Measurements from ENCODE around the gene RAE1.

The RAE1 gene

DNA sequence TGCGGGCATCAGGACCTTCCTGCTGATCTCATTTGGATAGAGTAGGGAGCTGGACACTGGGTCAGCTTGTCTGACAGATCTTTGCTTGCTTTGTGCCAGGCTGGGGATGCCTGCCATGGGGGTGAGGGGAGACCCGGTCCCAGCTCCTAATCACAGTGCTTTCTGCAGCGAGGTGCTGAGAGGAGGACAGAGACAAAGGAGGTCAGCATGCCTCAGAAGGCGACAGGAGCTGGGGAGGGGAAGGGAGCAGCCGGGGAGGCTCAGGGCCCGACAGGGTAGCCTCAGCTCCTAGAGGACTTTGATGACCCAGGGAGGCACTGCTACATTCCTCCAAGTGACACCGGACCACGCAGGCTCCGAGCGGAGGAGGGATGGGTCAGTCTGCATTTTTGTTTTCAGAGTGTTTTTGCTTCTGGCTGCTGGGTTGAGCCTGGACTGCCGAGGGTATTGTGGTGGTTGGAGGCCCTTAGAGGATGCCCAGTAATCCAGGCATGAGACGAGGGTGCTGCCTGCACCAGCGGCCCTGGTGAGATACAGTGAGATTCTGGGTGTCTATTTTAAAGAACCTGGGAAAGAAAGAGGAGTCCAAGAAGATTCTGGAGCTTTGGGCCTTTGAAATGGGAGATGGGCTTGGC, 48.0 kb downstream of the RAE1 start:
- DNase-seq (ENCODE audit: insufficient read length) (no peak), FAIRE-seq (no peak)
- TF ChIP-seq TAF1 (IDR thresholded peaks at IDR 0.05; ENCODE audit: borderline replicate concordance, low read depth, low read length) = no peak
- no peak for TF ChIP-seq POLR2AphosphoS5 (IDR thresholded peaks at IDR 0.05; ENCODE audit: low read depth, low read length)
- TF ChIP-seq POLR2A (IDR thresholded peaks at IDR 0.05; ENCODE audit: low read depth, low read length) = no peak

GRCh38 chr20:57399587-57400155, 48.6 kb downstream of the RAE1 start:
- peak; percentile 85 for DNase-seq (ENCODE audit: insufficient read length)
- FAIRE-seq = peak; percentile 93
- peak; percentile 64 for TF ChIP-seq POLR2A (IDR thresholded peaks at IDR 0.05; ENCODE audit: low read depth, low read length)
- TF ChIP-seq TAF1 (IDR thresholded peaks at IDR 0.05; ENCODE audit: borderline replicate concordance, low read depth, low read length) = no peak
- no peak for TF ChIP-seq POLR2AphosphoS5 (IDR thresholded peaks at IDR 0.05; ENCODE audit: low read depth, low read length)

DNA sequence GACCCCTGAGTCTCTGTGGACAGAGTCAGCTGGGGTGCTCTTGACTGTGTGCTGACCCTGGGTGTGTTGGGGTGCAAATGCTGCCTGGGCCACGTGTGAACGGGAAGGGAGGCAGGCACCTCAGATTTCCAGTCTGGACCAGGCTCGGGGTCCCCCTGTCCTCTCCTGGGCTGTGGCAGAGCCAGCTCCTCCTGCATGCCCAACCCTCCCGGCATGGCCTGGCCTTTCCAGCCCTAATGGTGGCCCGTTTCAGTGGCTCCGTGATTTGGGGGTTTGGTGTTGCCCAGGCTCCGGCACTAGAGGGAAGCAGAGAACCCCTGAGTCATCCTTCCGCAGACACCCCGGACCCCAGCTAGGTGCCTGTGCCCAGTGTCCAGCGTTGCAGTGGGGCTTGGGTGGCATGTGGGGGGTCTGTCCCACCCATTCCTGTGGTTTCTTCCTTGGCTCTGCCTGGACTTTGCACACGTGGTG, 49.2 kb downstream of the RAE1 start:
- DNase-seq (ENCODE audit: insufficient read length) = peak; percentile 77
- no peak for FAIRE-seq
- no peak for TF ChIP-seq TAF1 (IDR thresholded peaks at IDR 0.05; ENCODE audit: borderline replicate concordance, low read depth, low read length)
- 0 out of 2 replicates have a peak, but pooled peaks have one; percentile 14 for TF ChIP-seq POLR2AphosphoS5 (IDR thresholded peaks at IDR 0.05; ENCODE audit: low read depth, low read length)
- TF ChIP-seq POLR2A (IDR thresholded peaks at IDR 0.05; ENCODE audit: low read depth, low read length) = no peak

GRCh38 chr20:57400821-57401564, 49.9 kb downstream of the RAE1 start:
- FAIRE-seq (peak; percentile 21), DNase-seq (ENCODE audit: insufficient read length) (no peak)
- TF ChIP-seq POLR2AphosphoS5 (IDR thresholded peaks at IDR 0.05; ENCODE audit: low read depth, low read length) = no peak
- TF ChIP-seq TAF1 (IDR thresholded peaks at IDR 0.05; ENCODE audit: borderline replicate concordance, low read depth, low read length) = no peak

GRCh38 chr20:57401565-57401918, 50.5 kb downstream of the RAE1 start:
- TF ChIP-seq POLR2A (IDR thresholded peaks at IDR 0.05; ENCODE audit: low read depth, low read length) (no peak), TAF1 (IDR thresholded peaks at IDR 0.05; ENCODE audit: borderline replicate concordance, low read depth, low read length) (no peak), POLR2AphosphoS5 (IDR thresholded peaks at IDR 0.05; ENCODE audit: low read depth, low read length) (no peak)
- no peak for DNase-seq (ENCODE audit: insufficient read length)
- no peak for FAIRE-seq

DNA sequence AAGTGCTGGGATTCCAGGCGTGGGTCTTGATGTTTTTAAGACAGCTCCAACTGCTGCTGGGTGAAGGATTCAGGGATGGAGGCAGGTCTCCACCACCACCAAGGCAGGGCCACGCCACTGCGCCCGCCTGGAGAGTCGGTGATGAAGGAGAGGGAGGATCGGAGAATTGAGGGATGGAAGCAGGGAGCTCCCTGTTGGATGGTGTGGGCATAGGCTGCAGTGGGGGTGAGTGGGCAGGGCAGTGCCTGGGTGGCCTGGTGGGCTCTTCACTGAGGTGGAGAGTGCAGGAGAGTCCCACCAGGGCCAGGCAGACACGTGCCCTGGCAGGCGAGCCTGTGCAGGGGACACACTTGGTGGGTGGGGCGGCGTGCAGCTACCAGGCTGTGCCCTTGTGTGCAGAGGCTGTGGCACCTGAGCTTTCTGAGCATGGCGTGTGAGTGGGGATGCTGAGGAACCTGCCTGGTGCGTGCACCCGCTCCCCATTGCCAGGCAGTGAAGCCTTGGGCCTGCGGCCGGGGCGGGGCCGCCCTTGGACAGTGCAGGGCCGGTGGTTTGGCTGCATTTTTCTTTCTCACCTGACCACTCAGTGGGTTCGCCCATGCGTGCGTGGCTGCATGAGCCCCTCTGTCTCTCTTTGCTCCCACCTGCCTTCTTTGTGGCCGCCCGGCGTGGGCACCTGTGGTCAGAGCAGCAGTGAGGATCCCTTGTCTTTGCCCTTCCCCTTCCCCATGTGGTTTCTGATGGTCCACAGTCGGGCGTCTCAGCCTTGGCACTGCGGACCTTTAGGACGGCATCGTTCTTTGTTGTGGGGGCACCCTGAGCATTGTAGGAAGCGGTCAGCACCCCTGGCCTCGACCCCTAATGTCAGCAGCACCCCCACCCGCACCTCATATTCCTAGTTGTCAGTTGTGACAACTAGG, 51.4 kb downstream of the RAE1 start:
- no peak for FAIRE-seq
- DNase-seq (ENCODE audit: insufficient read length) = no peak
- TF ChIP-seq TAF1 (IDR thresholded peaks at IDR 0.05; ENCODE audit: borderline replicate concordance, low read depth, low read length) = no peak
- TF ChIP-seq POLR2A (IDR thresholded peaks at IDR 0.05; ENCODE audit: low read depth, low read length) = peak; percentile 52; the same call in 1 of the 2 replicates
- TF ChIP-seq POLR2AphosphoS5 (IDR thresholded peaks at IDR 0.05; ENCODE audit: low read depth, low read length) = peak; percentile 50; the same call in 1 of the 2 replicates

DNA sequence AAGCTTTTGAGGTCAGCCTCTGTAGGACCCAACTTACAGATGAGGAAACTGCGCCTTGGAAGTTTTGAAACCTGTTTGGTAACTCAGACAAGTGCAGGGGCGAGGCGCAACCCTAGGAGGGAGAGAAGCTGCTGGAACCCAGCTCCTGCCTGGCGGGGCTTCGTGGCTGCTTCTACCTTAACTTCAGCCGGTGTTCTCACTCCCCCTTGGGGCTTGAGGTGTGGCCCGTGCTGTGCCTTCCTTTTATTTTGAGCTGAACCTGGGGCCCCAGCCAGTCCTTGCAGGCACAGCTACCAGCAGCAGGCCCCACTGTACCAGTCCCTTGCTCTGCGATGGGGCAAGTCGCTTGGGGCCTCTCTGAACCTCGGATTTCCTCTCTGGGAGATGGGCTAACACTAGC, 52.2 kb downstream of the RAE1 start:
- no peak for FAIRE-seq
- DNase-seq (ENCODE audit: insufficient read length) = no peak
- TF ChIP-seq POLR2AphosphoS5 (IDR thresholded peaks at IDR 0.05; ENCODE audit: low read depth, low read length) = no peak
- TF ChIP-seq POLR2A (IDR thresholded peaks at IDR 0.05; ENCODE audit: low read depth, low read length) = no peak
- TF ChIP-seq TAF1 (IDR thresholded peaks at IDR 0.05; ENCODE audit: borderline replicate concordance, low read depth, low read length) = no peak

- DNase-seq (ENCODE audit: insufficient read length) = no peak
- no peak for TF ChIP-seq POLR2A (IDR thresholded peaks at IDR 0.05; ENCODE audit: low read depth, low read length)
- TF ChIP-seq POLR2AphosphoS5 (IDR thresholded peaks at IDR 0.05; ENCODE audit: low read depth, low read length) = no peak
- no peak for TF ChIP-seq TAF1 (IDR thresholded peaks at IDR 0.05; ENCODE audit: borderline replicate concordance, low read depth, low read length)
- FAIRE-seq = no peak
Measured at GRCh38 chr20:57404006-57404405, 53.0 kb downstream of the RAE1 start.

- FAIRE-seq (no peak), DNase-seq (ENCODE audit: insufficient read length) (no peak)
- TF ChIP-seq TAF1 (IDR thresholded peaks at IDR 0.05; ENCODE audit: borderline replicate concordance, low read depth, low read length) (no peak), POLR2AphosphoS5 (IDR thresholded peaks at IDR 0.05; ENCODE audit: low read depth, low read length) (peak; percentile 22; the same call in 1 of the 2 replicates)
Measured at GRCh38 chr20:57404419-57405072, 53.5 kb downstream of the RAE1 start.

DNA sequence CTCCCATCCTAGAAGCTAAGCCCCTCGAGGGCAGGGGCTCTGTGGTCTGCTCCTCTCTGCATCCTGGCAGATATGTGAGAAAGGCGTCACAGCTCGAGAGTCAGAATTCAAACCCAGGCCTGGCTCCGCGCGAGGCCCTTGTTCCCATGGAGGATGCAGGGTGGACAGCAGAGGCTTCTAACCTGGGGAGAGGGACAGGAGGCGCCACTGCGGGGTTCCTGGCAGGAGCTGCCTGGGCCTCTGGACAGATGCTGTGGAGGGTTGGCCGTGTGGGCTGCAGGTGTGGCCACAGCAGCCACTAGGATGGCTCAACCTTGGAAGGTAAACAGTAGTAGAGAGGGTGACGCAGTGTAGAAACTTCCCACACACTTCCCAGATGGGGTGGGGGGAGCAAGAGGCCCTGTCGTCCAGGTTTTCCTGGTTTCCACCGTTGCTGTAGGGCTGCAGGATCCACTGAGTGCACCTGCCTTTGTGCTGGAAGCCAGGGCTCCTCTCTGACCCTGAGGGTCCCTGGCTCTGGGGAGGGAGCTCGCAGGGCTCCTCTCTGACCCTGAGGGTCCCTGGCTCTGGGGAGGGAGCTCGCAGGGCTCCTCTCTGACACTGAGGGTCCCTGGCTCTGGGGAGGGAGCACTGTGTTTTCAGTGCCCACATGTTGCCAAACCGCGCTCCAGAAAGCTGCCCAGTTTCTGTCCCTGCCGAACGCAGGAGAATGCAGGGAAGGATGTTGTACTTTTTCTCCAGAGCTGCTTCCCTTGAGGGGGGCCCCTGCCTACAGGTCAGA, 54.4 kb downstream of the RAE1 start:
- FAIRE-seq (no peak), DNase-seq (ENCODE audit: insufficient read length) (no peak)
- no peak for TF ChIP-seq TAF1 (IDR thresholded peaks at IDR 0.05; ENCODE audit: borderline replicate concordance, low read depth, low read length)
- no peak for TF ChIP-seq POLR2AphosphoS5 (IDR thresholded peaks at IDR 0.05; ENCODE audit: low read depth, low read length)
- no peak; the same call in 1 of the 2 replicates for TF ChIP-seq POLR2A (IDR thresholded peaks at IDR 0.05; ENCODE audit: low read depth, low read length)
